GM12878 (cell line): Measurements from ENCODE around the gene SNAPC2. TPM values are rescaled to one million over a fixed set of nuclear protein-coding genes. Genes with fewer than 3 reads are reported as not detected.

Experiments
- ATAC-seq: fragments of 200-7000 bp; cut with Tn5 transposase; 3 replicates; pipeline ENCODE4 v1.9.1; 2020; ENCODE audit warnings: mild to moderate bottlenecking, moderate library complexity
- BruUV-seq: library from RNA; stranded (reverse); fragments of 400-500 nt; replicated peaks from 2 replicates; lab custom pipeline; 2021; lab: Mats Ljungman, UMichigan
- CTCF ChIA-PET: fragments of 300-600 bp; sonication (Branson Sonifier 250); formaldehyde crosslinking; extraction: SDS; loops from one replicate; lab custom pipeline; 2021; ENCODE audit warnings: inconsistent platforms; lab: Yijun Ruan, JAX
- POLR2A ChIA-PET: fragments of 350-600 bp; formaldehyde crosslinking; extraction: SDS; loops from one replicate; lab custom pipeline; 2021; ENCODE audit warnings: inconsistent platforms; lab: Charles Lee
- RAD21 ChIA-PET: fragments of 300-600 bp; sonication (Branson Sonifier 250); formaldehyde crosslinking; loops from one replicate; lab custom pipeline; 2023; ENCODE audit warnings: antibody characterized with exemption; ENCODE audit not compliant: unreplicated experiment; lab: Charles Lee
- SMC1A ChIA-PET: fragments of 300-600 bp; sonication (Branson Sonifier 250); formaldehyde crosslinking; loops from one replicate; lab custom pipeline; 2023; ENCODE audit not compliant: unreplicated experiment, uncharacterized antibody; lab: Charles Lee
- DNase-seq: peaks from one replicate; pipeline ENCODE4 v3.0.0-alpha.2; 2011; ENCODE audit warnings: low read depth, low spot score
- FAIRE-seq: peaks from 3 replicates; lab custom pipeline; 2011; peaks lifted over from hg19 to GRCh38; lab: Jason Lieb, UNC
- H2AFZ ChIP-seq: 2 replicates; pipeline ENCODE4 v1.6.0; 2011; ENCODE audit warnings: low read depth, low read length, control low read depth; ENCODE audit not compliant: control insufficient read depth
- H3K27ac ChIP-seq: 2 replicates; pipeline ENCODE4 v1.5.1; 2011; ENCODE audit warnings: control low read depth; ENCODE audit not compliant: control insufficient read depth, insufficient read depth
- H3K27me3 ChIP-seq, 2 experiments: replicated peaks in 1 of 2; 2 replicates each; pipeline versions ENCODE4 v1.6.0 to v1.6.1; 2011; ENCODE audit warnings: low read length in 1 of 2; ENCODE audit not compliant: control insufficient read depth in 2 of 2, insufficient read depth in 2 of 2
- H3K36me3 ChIP-seq, 2 experiments: 2 replicates each; pipeline ENCODE4 v1.5.1; 2011; ENCODE audit warnings: low read length in 1 of 2; ENCODE audit not compliant: control insufficient read depth in 2 of 2, insufficient read depth in 2 of 2
- H3K4me1 ChIP-seq: 2 replicates; pipeline ENCODE4 v1.6.1; 2011; ENCODE audit warnings: mild to moderate bottlenecking, low read length, moderate library complexity, mixed read lengths; ENCODE audit not compliant: control insufficient read depth, insufficient read depth
- H3K4me2 ChIP-seq: 2 replicates; pipeline ENCODE4 v1.6.0; 2011; ENCODE audit warnings: control low read depth; ENCODE audit not compliant: control insufficient read depth, insufficient read depth
- H3K4me3 ChIP-seq: fragments of 200-600 bp; sonication (generic); 2 replicates; pipeline ENCODE4 v1.5.1; 2016
- H3K79me2 ChIP-seq: 2 replicates; pipeline ENCODE4 v1.6.0; 2011; ENCODE audit warnings: low read length; ENCODE audit not compliant: control insufficient read depth, insufficient read depth
- H3K9ac ChIP-seq: 2 replicates; pipeline ENCODE4 v1.8.0; 2011; ENCODE audit warnings: low read length, control low read depth, mixed read lengths; ENCODE audit not compliant: control insufficient read depth, insufficient read depth
- H3K9me3 ChIP-seq: replicated peaks from 3 replicates; pipeline ENCODE4 v1.5.1; 2011; ENCODE audit warnings: mild to moderate bottlenecking, low read length; ENCODE audit not compliant: control insufficient read depth, insufficient read depth
- H4K20me1 ChIP-seq: 2 replicates; pipeline ENCODE4 v1.6.0; 2011; ENCODE audit not compliant: control insufficient read depth, insufficient read depth
- HDAC6 ChIP-seq: fragments of 200-600 bp; sonication (generic); IDR thresholded peaks from one replicate; pipeline ENCODE4 v1.8.0; 2017; ENCODE audit warnings: antibody characterized with exemption; ENCODE audit not compliant: unreplicated experiment
- KAT2A ChIP-seq: conservative IDR thresholded peaks from 2 replicates; pipeline ENCODE4 v1.6.1; 2011; ENCODE audit warnings: low read depth, low read length; ENCODE audit not compliant: control insufficient read depth
- POLR2AphosphoS5 ChIP-seq: IDR thresholded peaks from 2 replicates; pipeline ENCODE4 v1.6.1; 2011; ENCODE audit warnings: mild to moderate bottlenecking, low read length, inconsistent platforms
- WGBS: methylation state at CpG from one replicate; pipeline ENCODE4 v1.1.6; 2016; ENCODE audit warnings: low lambda C conversion rate; ENCODE audit not compliant: insufficient replicate concordance, insufficient coverage; ENCODE audit errors: missing lambda C conversion rate; 5-methylcytosine and 5-hydroxymethylcytosine counted together
- in situ Hi-C: fragments of 300-500 bp; cut with MboI; formaldehyde crosslinking; loops from 9 replicates; pipeline ENCODE4 v1.14.3; 2018; ENCODE audit warnings: mixed read lengths
- intact Hi-C: fragments of 100-400 bp; cut with micrococcal nuclease; formaldehyde crosslinking; loops from one replicate; pipeline ENCODE4 v1.14.2; 2022; ENCODE audit not compliant: unreplicated experiment
- polyA plus RNA-seq, 11 experiments: library from polyadenylated mRNA; depleted of rRNA in 4 of 11; unstranded in 6 of 11; stranded (reverse) in 5 of 11; fragments of >200 nt; fragmentation: Nextera tagmentation in 4 of 11; fragmentation: Illumina TruSeq in 1 of 11; extraction: Ambion mirVana in 4 of 11; extraction: Trizol in 1 of 11; gene quantifications; 1 replicate in 1 of 11; 2 replicates in 10 of 11; pipeline versions ENCODE4 v1.2.1 to v1.2.3, GENCODE V29; 2011 to 2016; ENCODE audit warnings: inconsistent platforms in 2 of 11, missing spikeins in 2 of 11, low read depth in 1 of 11
- total RNA-seq, 4 experiments: library from RNA; depleted of rRNA in 3 of 4; stranded (reverse); fragments of >200 nt in 3 of 4; fragmentation: Illumina TruSeq in 1 of 4; extraction: Trizol in 1 of 4; gene quantifications; 2 replicates each; pipeline versions ENCODE4 v1.2.1 to v1.2.3, GENCODE V29; 2013 to 2021
- TF ChIP-seq, protein P1 (sequence below): IDR thresholded peaks from 2 replicates; pipeline ENCODE4 v1.6.1; 2012; ENCODE audit warnings: improper control_type of control experiment, low read depth, low read length; ENCODE audit not compliant: insufficient replicate concordance

Gene SNAPC2
- total and polyA plus RNA-seq, 10 of the 15 experiments (the other 5 are each of a cell fraction or from before 2014, with no cell fraction given): 0.19 to 20.8 (median 12.6) TPM

GRCh38 chr19:7907122-7907521 lies 13.0 kb upstream of the SNAPC2 start (continued):
- 0 out of 2 replicates have a peak, but pooled peaks have one; percentile 36 for TF ChIP-seq POLR2AphosphoS5

GRCh38 chr19:7907544-7907943 lies 12.6 kb upstream of the SNAPC2 start:
- H4K20me1 ChIP-seq: peaks cover 9% of the 10 kb centered on the region; the same call in 1 of the 2 replicates
- BruUV-seq: no TSS peak
- CTCF ChIA-PET: interaction anchor here (0.7 kb wide), 1 partner anchor 10 kb away, joined by 3 read pairs; no protein-coding TSS in a partner anchor

More at GRCh38 chr19:7907544-7907943, 12.6 kb upstream of the SNAPC2 start:
- in situ Hi-C loops: no loop called here
- DNase-seq (no peak), FAIRE-seq (no peak), ATAC-seq (no peak)
- Histone ChIP-seq H3K4me2 (no peak overlapping the region), H3K27ac (no peak overlapping the region), H3K36me3 (peaks cover 0 to 14% of the 10 kb centered on the region in 2 experiments; a peak in 3 of 4 replicates), H3K4me3 (no peak overlapping the region), H3K4me1 (peaks cover 13% of the 10 kb centered on the region), H3K79me2 (peaks cover 36% of the 10 kb centered on the region), H3K9ac (no peak overlapping the region), H3K9me3 (no peaks in the 10 kb centered on the region), H2AFZ (no peak overlapping the region), H3K27me3 (no peaks in the 10 kb centered on the region)
- WGBS: 97% methylated on average over 11 of the region's 11 CpGs
- SMC1A ChIA-PET: no interaction called here
- TF ChIP-seq KAT2A (no peak), HDAC6 (no peak)
- TF ChIP-seq, protein P1, sequence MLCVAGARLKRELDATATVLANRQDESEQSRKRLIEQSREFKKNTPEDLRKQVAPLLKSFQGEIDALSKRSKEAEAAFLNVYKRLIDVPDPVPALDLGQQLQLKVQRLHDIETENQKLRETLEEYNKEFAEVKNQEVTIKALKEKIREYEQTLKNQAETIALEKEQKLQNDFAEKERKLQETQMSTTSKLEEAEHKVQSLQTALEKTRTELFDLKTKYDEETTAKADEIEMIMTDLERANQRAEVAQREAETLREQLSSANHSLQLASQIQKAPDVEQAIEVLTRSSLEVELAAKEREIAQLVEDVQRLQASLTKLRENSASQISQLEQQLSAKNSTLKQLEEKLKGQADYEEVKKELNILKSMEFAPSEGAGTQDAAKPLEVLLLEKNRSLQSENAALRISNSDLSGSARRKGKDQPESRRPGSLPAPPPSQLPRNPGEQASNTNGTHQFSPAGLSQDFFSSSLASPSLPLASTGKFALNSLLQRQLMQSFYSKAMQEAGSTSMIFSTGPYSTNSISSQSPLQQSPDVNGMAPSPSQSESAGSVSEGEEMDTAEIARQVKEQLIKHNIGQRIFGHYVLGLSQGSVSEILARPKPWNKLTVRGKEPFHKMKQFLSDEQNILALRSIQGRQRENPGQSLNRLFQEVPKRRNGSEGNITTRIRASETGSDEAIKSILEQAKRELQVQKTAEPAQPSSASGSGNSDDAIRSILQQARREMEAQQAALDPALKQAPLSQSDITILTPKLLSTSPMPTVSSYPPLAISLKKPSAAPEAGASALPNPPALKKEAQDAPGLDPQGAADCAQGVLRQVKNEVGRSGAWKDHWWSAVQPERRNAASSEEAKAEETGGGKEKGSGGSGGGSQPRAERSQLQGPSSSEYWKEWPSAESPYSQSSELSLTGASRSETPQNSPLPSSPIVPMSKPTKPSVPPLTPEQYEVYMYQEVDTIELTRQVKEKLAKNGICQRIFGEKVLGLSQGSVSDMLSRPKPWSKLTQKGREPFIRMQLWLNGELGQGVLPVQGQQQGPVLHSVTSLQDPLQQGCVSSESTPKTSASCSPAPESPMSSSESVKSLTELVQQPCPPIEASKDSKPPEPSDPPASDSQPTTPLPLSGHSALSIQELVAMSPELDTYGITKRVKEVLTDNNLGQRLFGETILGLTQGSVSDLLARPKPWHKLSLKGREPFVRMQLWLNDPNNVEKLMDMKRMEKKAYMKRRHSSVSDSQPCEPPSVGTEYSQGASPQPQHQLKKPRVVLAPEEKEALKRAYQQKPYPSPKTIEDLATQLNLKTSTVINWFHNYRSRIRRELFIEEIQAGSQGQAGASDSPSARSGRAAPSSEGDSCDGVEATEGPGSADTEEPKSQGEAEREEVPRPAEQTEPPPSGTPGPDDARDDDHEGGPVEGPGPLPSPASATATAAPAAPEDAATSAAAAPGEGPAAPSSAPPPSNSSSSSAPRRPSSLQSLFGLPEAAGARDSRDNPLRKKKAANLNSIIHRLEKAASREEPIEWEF: no peak
- POLR2A ChIA-PET: no interaction called here
- intact Hi-C loops: loop anchor here (10.0 kb wide), 1 partner anchor 223 kb away; the partner anchor contains the start of gene TRAPPC5
- RAD21 ChIA-PET: no interaction called here
